DMS153 treated with DMSO at 0.1 percent for 48 hours (cell line): ENCODE results near the gene NLGN4X.

Experiments used
- DNase-seq: peaks from one replicate; lab custom pipeline; 2025; ENCODE audit not compliant: unreplicated experiment; lab: John Stamatoyannopoulos, UW

The NLGN4X gene

GRCh38 chrX:6159468-6159867 is 69.2 kb downstream of the NLGN4X start:
- no peak for DNase-seq

GRCh38 chrX:6151971-6152370 is 76.7 kb downstream of the NLGN4X start:
- no peak for DNase-seq

- DNase-seq: peak; percentile 76
Observed at GRCh38 chrX:6149060-6149872, 79.4 kb downstream of the NLGN4X start.

GRCh38 chrX:6134255-6134654 is 94.4 kb downstream of the NLGN4X start:
- no peak for DNase-seq

- DNase-seq: no peak
Observed at GRCh38 chrX:6132970-6133369, 95.7 kb downstream of the NLGN4X start.

- DNase-seq: no peak
Observed at GRCh38 chrX:6131287-6131686, 97.4 kb downstream of the NLGN4X start.

GRCh38 chrX:6129195-6129594 is 99.5 kb downstream of the NLGN4X start:
- no peak for DNase-seq

GRCh38 chrX:6120329-6120728 is 108.3 kb downstream of the NLGN4X start:
- DNase-seq: no peak

GRCh38 chrX:6095469-6095868 is 133.2 kb downstream of the NLGN4X start:
- DNase-seq: no peak

- DNase-seq: no peak
Observed at GRCh38 chrX:6074532-6074931, 154.1 kb downstream of the NLGN4X start.

GRCh38 chrX:6071731-6072130 is 156.9 kb downstream of the NLGN4X start:
- DNase-seq: no peak

- no peak for DNase-seq
Observed at GRCh38 chrX:6067600-6067999, 161.1 kb downstream of the NLGN4X start.

- DNase-seq: peak; percentile 6
Observed at GRCh38 chrX:6053141-6053540, 175.5 kb downstream of the NLGN4X start.

- no peak for DNase-seq
Observed at GRCh38 chrX:6052111-6052745, 176.4 kb downstream of the NLGN4X start.

GRCh38 chrX:6049132-6049531 is 179.5 kb downstream of the NLGN4X start:
- no peak for DNase-seq

- no peak for DNase-seq
Observed at GRCh38 chrX:6041630-6042029, 187.0 kb downstream of the NLGN4X start.

- DNase-seq: no peak
Observed at GRCh38 chrX:6029014-6029413, 199.7 kb downstream of the NLGN4X start.

GRCh38 chrX:6026980-6027379 is 201.7 kb downstream of the NLGN4X start:
- DNase-seq: no peak

GRCh38 chrX:6026429-6026828 is 202.2 kb downstream of the NLGN4X start:
- no peak for DNase-seq

GRCh38 chrX:6024204-6024603 is 204.5 kb downstream of the NLGN4X start:
- DNase-seq: no peak

GRCh38 chrX:6021316-6022091 is 207.2 kb downstream of the NLGN4X start:
- peak; percentile 23 for DNase-seq

- no peak for DNase-seq
Observed at GRCh38 chrX:6019076-6019475, 209.6 kb downstream of the NLGN4X start.
